ENCODE results near the gene SMAD7.

Gene SMAD7

GRCh38 chr18:48914581-48915251 lies 36.0 kb downstream of the SMAD7 start:
- DNase-seq (ENCODE audit: low read depth): no peak

- DNase-seq (ENCODE audit: low read depth): no peak
Observed at GRCh38 chr18:48913775-48914174, 37.0 kb downstream of the SMAD7 start.

- DNase-seq (ENCODE audit: low read depth): no peak
Observed at GRCh38 chr18:48913201-48913600, 37.6 kb downstream of the SMAD7 start.

GRCh38 chr18:48910972-48911545 lies 39.7 kb downstream of the SMAD7 start:
- DNase-seq (ENCODE audit: low read depth): no peak

GRCh38 chr18:48909721-48910120 lies 41.0 kb downstream of the SMAD7 start:
- no peak for DNase-seq (ENCODE audit: low read depth)

- DNase-seq (ENCODE audit: low read depth): no peak
Observed at GRCh38 chr18:48908916-48909315, 41.8 kb downstream of the SMAD7 start.

GRCh38 chr18:48905513-48905912 lies 45.3 kb downstream of the SMAD7 start:
- no peak for DNase-seq (ENCODE audit: low read depth)

- no peak for DNase-seq (ENCODE audit: low read depth)
Observed at GRCh38 chr18:48904847-48905394, 45.8 kb downstream of the SMAD7 start.

GRCh38 chr18:48904091-48904490 lies 46.7 kb downstream of the SMAD7 start:
- DNase-seq (ENCODE audit: low read depth): no peak

- no peak for DNase-seq (ENCODE audit: low read depth)
Observed at GRCh38 chr18:48902856-48903601, 47.7 kb downstream of the SMAD7 start.

GRCh38 chr18:48902023-48902855 lies 48.5 kb downstream of the SMAD7 start:
- DNase-seq (ENCODE audit: low read depth): no peak

GRCh38 chr18:48901145-48902022 lies 49.4 kb downstream of the SMAD7 start:
- no peak for DNase-seq (ENCODE audit: low read depth)

GRCh38 chr18:48900469-48900868 lies 50.3 kb downstream of the SMAD7 start:
- no peak for DNase-seq (ENCODE audit: low read depth)

- no peak for DNase-seq (ENCODE audit: low read depth)
Observed at GRCh38 chr18:48899558-48900174, 51.1 kb downstream of the SMAD7 start.

- DNase-seq (ENCODE audit: low read depth): no peak
Observed at GRCh38 chr18:48898521-48898920, 52.2 kb downstream of the SMAD7 start.

GRCh38 chr18:48897531-48897930 lies 53.2 kb downstream of the SMAD7 start:
- DNase-seq (ENCODE audit: low read depth): no peak

- DNase-seq (ENCODE audit: low read depth): peak; percentile 9
Observed at GRCh38 chr18:48896875-48897511, 53.8 kb downstream of the SMAD7 start.

- no peak for DNase-seq (ENCODE audit: low read depth)
Observed at GRCh38 chr18:48896326-48896874, 54.4 kb downstream of the SMAD7 start.

- no peak for DNase-seq (ENCODE audit: low read depth)
Observed at GRCh38 chr18:48894799-48895346, 55.9 kb downstream of the SMAD7 start.

All from activated T-cell treated with anti-CD3 and anti-CD28 coated beads for 48 hours (primary cell).